Posterior cingulate gyrus (tissue), 11 donors: Measurements from ENCODE around the gene CDKN2B.
A peak's percentile ranks its signal among the peaks of the same experiment; 100 is the strongest.

ENCODE experiments used
- DNase-seq, 10 donors: peaks; one replicate each; pipeline versions ENCODE4 v3.0.0 to v3.0.0-alpha.2; 2020 to 2021; ENCODE audit warnings: mixed read lengths in 3 of 10
- intact Hi-C: fragments of 100-400 bp; cut with DNase I; formaldehyde crosslinking; loops from one replicate; pipeline ENCODE4 v1.15.1; 2023

The CDKN2B gene

GRCh38 chr9:22036866-22037626 lies 27.9 kb upstream of the CDKN2B start:
- DNase-seq = no peak
- intact Hi-C loops = no loop called here

DNA sequence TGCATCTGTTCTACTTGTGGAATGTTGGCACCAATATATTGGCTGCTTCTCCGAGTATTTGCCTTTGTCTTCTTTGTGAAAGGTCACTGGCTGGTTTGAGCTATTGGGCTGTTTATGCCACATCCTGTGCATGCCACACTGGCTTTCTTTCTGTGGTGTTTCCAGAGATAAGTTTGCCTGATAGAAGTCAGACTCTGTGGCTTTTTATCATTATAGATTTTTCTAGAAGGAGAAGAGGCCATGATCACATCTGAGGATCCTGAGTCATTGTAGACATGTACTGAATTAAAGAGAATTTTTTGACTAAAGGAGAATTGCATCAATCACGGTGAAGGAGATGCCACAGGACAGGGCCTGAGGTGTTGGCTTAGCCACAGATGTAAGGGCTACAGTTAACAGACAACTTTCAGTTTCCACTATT lies 26.5 kb upstream of the CDKN2B start:
- no peak for DNase-seq
- intact Hi-C loops = no loop called here

DNA sequence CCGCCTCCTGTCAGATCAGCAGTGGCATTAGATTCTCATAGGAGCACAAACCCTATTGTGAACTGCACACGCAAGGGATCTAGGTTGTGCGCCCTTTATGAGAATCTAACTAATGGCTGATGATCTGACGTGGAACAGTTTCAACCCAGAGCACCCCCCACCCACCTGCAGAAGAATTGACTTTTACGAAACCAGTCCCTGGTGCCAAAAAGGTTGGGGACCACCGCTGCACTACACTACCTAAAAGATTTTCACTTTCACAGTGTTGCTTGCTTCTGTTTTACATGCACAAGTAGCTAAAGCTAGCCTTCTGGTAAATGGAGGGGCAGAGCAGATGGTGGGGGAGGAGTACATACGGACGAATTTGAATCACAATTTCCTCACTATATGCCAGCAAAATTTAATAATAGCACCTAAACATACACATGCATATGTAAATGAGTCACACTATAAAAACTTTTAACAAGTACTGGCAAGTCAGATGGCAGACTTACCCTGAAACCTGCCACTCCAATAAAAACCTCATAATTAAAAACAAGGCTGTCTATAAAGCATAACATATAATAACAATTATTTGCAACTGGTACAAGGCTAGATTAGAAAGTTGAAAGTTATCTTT lies 24.0 kb upstream of the CDKN2B start:
- intact Hi-C loops = no loop called here
- DNase-seq = no peak

DNA sequence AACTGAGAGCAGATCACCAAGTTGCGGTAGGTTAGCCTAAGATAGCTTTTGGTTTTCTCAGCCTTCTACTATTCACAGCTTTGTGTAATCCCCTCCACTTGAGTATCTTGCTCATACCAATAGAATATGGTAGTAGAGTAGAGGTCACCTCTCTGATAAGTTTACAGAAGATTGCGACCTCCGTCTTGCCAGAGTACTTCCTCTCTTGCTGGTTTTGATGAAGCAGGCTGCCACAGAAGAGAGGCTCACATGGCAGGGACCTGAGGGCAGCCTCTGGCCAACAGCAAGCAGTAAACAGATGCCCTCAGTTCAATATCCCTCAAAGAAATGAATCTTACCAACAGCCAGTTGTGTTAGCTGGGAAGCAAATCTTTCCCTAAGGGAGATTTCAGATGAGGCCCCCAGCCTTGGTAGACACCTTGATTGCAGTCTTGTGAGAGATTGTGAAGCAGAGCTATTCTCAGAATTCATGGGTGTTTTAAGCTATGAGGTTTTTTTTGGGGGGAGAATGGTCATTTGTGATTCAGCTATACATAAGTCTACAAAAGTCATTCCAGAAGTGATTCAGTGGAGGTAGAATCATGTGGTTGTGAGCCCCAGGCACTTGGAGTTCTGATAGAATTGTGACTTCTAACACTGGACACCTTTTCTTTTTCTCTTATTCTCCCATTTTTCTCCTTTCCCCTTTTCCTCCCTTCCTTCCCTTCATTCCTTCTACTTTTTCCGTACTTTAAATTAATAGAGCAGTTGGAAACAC lies 22.7 kb upstream of the CDKN2B start:
- DNase-seq = no peak
- intact Hi-C loops = no loop called here

DNA sequence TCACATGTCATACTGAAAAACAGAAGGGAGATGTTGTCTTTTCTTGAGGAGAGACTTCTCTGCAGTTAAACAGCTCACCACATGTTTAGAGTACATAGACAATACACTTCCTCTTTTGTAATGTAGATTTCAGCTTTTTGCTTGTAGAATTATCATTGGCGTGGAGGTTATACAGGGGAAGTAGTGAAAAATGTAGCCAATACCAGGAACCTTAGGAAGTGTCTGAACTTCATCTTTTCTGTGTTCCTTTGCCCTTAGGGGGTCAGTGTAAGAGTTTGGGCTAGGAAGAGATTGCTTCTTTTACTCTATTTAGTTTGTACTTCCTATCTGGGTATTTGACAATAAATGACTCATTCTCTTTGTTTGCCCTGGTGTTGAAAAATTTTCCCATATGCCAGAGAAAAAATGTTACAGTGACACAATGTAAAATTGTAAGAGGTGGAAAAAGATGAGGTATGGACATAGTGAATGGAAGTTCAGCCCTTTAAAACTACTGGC lies 21.0 kb upstream of the CDKN2B start:
- intact Hi-C loops = no loop called here
- DNase-seq = no peak

DNA sequence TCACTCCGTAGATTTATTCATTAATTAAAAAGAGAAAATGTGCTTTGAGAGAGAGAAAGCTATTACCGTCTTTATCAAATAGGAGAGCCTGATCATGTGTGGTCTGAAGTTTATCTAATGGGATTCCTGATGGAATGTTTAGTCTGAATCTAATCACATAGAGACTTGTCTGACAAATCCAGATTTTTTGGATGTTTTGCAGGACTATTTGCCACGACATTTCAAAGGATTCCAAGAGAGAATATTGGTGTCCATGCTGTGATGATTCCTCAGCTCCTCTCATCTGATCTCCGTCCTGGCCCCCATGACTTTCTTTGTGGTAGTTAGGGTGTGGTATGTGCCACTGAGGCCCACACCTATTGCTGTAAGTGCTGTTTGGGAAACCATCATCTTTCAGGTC lies 20.1 kb upstream of the CDKN2B start:
- intact Hi-C loops = no loop called here
- DNase-seq = no peak

GRCh38 chr9:22028394-22028793 lies 19.3 kb upstream of the CDKN2B start:
- intact Hi-C loops = no loop called here
- DNase-seq = no peak

DNA sequence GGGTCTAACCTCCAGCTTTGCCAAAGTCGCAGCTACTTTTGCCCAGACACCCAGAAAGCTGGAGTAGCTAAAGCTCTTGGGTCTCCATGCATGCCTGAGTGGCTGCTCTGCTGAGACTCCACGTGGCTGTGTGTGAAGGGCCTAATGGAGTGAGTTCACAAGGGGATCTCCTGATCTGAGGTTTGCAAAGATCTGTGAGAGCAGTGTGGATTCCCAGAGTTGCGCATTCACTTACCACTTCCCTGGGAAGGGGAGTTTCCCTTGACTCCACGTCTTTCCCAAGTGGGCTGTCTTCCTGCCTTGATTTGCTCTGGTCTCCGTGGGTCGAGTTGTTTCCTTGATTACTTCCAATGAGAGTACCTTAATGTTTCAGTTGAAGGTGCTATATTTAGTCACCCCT lies 17.6 kb upstream of the CDKN2B start:
- DNase-seq = no peak
- intact Hi-C loops = no loop called here

GRCh38 chr9:22022396-22022795 lies 13.3 kb upstream of the CDKN2B start:
- intact Hi-C loops = no loop called here
- no peak for DNase-seq

GRCh38 chr9:22010866-22011625 lies 1.9 kb upstream of the CDKN2B start:
- intact Hi-C loops = no loop called here
- DNase-seq = no peak

DNA sequence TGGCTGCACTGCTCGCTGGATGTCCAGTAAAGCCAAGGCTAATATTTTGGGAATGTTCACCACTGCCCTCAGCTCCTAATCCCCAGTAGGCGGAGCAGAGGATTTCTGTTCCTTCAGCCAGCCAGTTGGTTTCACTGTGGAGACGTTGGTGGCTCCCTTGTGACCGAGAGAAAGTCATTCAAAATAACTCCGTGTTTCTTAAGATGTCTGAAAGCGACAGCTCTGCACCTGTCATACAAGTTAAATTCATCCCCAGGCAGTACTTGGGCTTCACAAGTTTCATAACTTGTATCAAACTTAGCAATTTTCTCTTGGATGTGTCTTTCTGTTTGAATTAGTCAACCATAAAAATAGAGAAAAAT lies 382 bp upstream of the CDKN2B start:
- DNase-seq = no peak
- intact Hi-C loops = loop anchor here (2.0 kb wide), 1 partner anchor 197 kb away; no protein-coding TSS in a partner anchor

DNA sequence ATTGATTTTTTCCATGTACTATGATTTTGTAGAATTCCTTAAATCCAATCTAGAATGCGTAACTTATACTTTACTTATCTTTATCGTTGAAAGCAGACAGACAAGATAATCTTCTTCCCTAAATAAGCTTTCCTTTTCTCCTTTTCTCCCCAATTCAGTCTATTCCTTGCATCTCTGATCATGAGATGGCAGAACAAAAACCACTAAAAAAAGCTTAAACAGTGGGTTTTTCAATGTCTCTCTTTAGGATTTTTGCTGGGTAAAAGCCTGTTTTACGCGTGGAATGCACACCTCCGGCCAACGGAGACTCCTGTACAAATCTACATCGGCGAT lies 755 bp downstream of the CDKN2B start:
- intact Hi-C loops = loop anchor here (2.0 kb wide), 1 partner anchor 196 kb away; no protein-coding TSS in a partner anchor
- DNase-seq = no peak

DNA sequence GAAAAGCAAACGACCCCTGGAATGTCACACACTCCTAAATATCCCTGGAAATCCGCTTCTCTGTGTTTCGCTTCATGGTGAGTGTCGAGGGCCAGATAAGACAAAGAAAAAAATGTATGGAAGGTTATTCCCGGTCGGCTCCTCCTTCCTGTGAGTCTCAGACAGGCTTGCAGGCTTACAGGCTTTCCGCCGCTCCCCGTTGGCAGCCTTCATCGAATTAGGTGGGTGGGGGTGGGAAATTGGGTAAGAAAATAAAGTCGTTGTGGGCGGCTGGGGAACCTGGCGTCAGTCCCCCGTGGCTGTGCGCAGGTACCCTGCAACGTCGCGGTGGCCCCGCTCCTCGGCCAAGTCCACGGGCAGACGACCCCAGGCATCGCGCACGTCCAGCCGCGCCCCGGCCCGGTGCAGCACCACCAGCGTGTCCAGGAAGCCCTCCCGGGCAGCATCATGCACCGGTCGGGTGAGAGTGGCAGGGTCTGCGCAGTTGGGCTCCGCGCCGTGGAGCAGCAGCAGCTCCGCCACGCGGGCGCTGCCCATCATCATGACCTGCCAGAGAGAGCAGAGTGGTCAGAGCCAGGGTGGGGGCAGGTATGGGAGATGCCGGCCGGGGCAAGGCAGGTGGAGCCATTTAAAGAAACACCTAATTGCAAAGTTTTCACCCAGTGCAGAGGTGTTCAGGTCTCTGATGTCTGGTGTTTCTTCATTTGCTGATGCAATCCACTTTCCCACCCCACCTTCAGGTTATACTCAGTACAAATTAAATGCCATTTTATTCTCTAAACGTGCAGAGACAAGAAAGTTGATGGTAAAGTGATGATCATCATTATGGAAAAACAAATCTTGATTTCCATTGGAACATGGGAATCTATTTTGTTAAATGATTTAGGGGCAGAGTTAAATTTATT lies 3.2 kb downstream of the CDKN2B start:
- peak in 2 of 10 donors; percentile 53 to 70 for DNase-seq
- intact Hi-C loops = no loop called here

DNA sequence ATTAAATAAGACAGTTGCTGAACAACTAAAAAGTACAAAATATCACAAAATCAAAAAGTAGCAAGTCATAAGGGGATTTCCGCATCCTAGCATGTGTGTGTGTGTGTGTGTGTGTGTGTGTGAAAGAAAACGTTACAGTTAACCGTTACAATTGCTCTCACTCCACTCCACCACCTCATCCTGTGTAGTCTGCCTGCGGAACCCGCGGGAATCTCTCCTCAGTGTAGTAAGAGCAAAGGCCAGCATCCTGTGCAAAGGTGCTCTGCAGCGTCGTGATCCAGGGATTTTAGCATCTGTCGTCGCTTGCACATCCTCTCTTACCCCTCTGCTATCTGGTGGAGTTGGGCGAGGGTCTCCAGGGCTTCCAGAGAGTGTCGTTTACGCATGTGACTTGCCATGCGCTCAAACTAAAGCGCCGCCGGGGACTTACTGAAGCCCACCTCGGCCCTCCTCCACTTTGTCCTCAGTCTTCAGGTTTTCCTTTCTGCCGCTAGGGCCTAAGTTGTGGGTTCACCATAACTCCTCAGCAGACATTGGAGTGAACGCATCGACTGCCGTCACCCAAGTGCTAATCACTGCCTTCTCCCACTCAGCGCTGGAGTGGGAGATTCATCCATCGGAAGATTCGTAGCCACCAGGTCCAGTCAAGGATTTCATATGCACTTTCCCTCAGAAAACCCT lies 3.9 kb downstream of the CDKN2B start:
- intact Hi-C loops = no loop called here

GRCh38 chr9:22002038-22002437 lies 7.1 kb downstream of the CDKN2B start:
- intact Hi-C loops = no loop called here
- DNase-seq = no peak

More for the DNA sequence above, 3.9 kb downstream of the CDKN2B start:
- DNase-seq = no peak

GRCh38 chr9:21998026-21998425 lies 11.1 kb downstream of the CDKN2B start:
- no peak for DNase-seq
- intact Hi-C loops = no loop called here

GRCh38 chr9:21997480-21997879 lies 11.6 kb downstream of the CDKN2B start:
- no peak for DNase-seq
- intact Hi-C loops = no loop called here

GRCh38 chr9:21996858-21997257 lies 12.2 kb downstream of the CDKN2B start:
- DNase-seq = no peak
- intact Hi-C loops = no loop called here

- intact Hi-C loops = no loop called here
- no peak for DNase-seq
These were observed 12.7 kb downstream of the CDKN2B start for GRCh38 chr9:21996438-21996837.
